T follicular helper cell (primary cell): ENCODE results near the gene GPR183.

Experiments used
- DNase-seq: peaks from one replicate; pipeline ENCODE4 v3.0.0-alpha.2; 2020; ENCODE audit warnings: low read depth

Gene GPR183

DNA sequence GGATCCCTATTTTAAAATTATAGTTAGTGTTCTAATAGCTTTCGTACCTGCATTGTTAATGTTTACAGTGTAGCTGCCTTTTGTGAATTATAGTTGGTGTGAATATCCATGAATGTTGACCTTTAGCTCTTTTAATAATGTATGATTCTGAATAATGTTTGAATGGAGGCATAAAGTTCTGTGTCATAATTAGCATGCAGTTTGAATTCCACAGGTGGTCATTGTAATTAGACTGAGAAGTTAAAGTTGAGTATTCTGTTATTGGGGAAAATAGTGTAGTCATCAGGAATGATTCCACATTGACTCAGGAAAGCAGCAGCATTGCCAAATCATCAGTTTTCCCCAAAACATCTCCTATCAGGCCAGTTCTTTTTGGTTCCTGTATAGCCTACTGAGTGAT, 61.1 kb downstream of the GPR183 start:
- DNase-seq: no peak
